HG03135 (cell line): ENCODE results near the gene ASXL2.
"Not testable (repeated sequence)": the region's sequence is repeated elsewhere in the genome, so short reads cannot be mapped to it uniquely, and the experiment has no call there.

ENCODE experiments used
- ATAC-seq: cut with Tn5 transposase; IDR thresholded peaks from one replicate; pipeline ENCODE4 v1.9.1; 2021; ENCODE audit warnings: mild to moderate bottlenecking, moderate library complexity; ENCODE audit not compliant: unreplicated experiment

Gene ASXL2

DNA sequence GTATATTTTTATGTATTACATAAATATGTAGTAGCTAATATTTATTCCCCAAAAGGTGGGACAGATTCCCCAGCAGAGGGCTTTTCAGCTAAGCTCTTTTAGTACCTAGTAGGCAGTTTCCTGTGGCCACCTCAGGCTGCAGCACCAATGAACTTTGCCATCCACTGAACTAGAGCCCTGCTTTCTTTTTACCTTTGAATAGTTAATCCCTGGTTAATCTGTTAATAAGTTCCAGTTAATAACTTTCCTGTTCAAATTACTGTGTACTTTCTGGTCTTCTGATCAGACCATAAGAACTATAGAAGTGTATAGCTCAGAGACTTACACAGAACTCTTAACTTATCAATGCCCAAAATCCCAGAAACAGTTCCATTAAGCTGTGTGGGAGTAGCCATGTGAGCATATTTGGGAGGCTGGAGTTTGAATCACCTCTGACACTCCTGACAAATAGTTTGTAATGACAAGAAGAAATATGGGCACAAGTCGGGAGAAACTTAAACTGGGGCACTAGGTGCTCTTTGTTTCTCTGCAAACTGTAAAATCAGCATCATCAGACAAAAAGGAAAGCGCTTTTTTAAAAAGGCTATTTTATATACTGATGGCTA, 40.0 kb downstream of the ASXL2 start:
- ATAC-seq, result no peak

GRCh38 chr2:25835906-25836305, 42.4 kb downstream of the ASXL2 start:
- ATAC-seq, result no peak

GRCh38 chr2:25833566-25833965, 44.7 kb downstream of the ASXL2 start:
- ATAC-seq, result no peak

DNA sequence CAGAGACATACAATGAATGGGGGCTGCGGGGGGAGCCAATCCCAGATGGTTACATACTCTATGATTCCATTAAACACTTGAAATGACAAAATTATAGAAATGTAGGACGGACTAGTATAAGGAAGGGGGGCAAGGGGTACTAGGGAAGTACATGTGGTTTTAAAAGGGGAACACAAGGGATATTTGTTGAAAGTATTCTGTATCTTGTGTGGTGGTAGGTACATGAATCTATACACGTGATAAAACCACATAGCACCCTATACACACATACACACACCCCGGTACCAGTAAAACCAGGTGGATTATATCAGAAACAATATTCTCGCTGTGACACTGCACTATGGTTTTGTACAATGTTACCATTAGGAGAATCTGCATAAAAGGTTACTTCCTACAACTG, 45.4 kb downstream of the ASXL2 start:
- ATAC-seq, result no peak

- ATAC-seq, result no peak
These were observed 46.4 kb downstream of the ASXL2 start for GRCh38 chr2:25831746-25832449.

DNA sequence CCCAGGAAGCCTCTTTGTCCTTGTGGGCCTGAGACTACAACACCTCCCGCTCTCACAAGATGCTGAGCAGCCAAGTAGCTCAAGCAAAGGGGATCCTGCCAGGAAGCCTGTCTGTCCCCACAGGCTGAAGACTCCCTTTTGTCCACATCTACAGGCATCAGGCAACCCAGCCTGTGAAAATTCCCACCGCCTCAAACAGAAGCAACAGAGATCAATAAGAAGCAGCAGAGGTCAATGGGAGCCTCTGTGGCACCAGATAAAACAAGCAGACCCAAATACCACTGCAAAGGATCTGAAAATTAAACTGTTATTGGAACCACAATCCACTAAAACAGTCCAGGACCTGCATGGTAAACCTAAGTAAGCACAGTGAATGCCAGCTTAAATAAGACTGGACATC, 48.5 kb downstream of the ASXL2 start:
- no peak for ATAC-seq

GRCh38 chr2:25829377-25829704, 48.9 kb downstream of the ASXL2 start:
- no peak for ATAC-seq

- not testable (repeated sequence) for ATAC-seq
These were observed 49.5 kb downstream of the ASXL2 start for GRCh38 chr2:25828532-25829376.

DNA sequence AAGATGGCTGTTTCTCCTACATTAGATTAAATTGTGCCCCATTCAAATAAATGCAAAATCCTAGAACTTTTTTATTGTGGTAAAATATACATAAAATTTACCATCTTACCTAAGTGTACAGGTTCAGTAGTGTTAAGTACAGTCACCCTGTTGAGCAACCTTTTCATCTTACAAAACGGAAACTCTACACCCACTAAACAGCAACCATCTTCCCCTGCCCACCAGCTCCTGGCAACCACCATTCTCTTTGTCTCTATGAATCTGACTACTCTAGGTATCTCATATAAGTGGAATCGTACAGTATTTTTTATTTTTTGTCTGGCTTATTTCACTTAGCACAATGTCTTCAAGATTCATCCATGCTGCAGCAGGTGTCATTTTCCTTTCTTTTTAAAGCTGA, 53.0 kb downstream of the ASXL2 start:
- no peak for ATAC-seq

- no peak for ATAC-seq
These were observed 53.6 kb downstream of the ASXL2 start for GRCh38 chr2:25824718-25825117.

- ATAC-seq, result no peak
These were observed 54.1 kb downstream of the ASXL2 start for GRCh38 chr2:25824216-25824615.

GRCh38 chr2:25822190-25823117, 55.8 kb downstream of the ASXL2 start:
- no peak for ATAC-seq

- no peak for ATAC-seq
These were observed 56.8 kb downstream of the ASXL2 start for GRCh38 chr2:25821225-25822056.

DNA sequence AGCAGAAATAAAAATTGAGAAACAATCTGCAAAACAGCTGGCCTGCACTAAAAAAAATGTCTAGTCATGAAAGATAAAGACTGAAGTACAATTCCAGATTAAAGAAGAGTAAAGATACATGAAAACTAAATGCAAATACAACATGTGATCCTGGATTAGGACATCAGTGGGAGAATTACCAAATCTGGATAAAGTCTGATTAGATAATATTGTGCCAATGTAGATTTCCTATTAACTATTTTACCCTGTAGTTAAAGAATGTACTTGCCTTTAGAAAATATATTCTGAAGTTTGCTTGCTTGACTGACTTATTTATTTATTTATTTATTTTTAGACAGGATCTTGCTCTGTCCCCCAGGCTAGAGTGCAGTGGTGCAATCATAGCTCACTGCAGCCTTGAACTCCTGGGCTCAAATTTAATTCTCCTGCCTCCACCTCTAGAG, 58.7 kb downstream of the ASXL2 start:
- ATAC-seq, result no peak

DNA sequence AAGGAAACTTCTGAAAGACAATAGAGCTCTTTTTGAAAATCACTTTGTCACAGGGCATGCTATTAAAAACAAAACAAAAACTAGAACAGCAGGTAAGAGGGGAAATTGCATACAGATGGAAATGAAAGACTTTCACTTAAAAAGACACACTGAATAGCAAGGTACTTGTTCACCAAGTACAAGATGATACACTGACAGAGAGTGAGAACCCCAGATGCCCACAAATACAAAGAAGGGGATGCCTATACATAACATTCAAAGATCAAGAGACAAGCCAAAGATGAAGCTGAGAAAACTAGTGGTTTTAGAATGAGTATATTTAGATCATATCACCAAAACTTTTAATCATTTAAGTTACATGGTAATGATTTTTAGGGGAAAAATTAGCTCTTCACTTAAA, 60.7 kb downstream of the ASXL2 start:
- ATAC-seq, result no peak

DNA sequence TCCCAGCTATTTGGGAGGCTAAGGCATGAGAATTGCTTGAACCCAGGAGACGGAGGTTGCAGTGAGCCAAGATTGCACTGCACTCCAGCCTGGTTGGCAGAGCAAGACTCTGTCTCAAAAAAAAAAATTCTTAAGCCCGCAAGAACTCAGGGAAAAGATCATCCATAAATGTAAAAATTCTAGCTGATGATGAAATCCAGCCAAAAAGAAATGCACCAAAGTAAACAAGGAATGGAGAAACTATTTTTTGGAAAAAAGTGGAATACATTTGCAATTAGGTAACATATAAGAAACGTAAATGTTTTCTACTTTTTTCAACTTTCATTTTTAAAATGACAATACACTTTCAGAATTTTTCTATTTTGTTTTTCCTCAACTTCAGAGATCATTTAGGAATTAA, 61.3 kb downstream of the ASXL2 start:
- ATAC-seq, result no peak

GRCh38 chr2:25816249-25816648, 62.0 kb downstream of the ASXL2 start:
- no peak for ATAC-seq

DNA sequence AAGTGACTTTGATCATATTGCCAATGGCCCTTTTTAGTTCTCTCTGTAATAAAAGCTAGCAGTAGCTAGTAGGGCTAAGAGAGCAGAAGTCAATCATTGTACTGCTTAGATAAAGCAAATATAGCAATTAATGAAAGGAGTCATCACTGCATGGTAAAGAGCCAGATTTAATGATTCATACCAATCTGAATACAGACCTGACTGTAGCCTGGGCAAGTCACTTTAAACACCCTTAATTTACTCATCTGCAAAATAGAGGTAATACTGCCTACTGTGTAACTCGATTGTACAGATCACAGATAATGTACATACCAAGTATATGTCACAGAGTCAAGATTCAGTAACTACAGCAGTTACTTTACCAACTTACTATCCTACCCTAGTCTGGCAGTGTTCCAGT, 63.6 kb downstream of the ASXL2 start:
- ATAC-seq, result no peak

- ATAC-seq, result no peak
These were observed 67.9 kb downstream of the ASXL2 start for GRCh38 chr2:25810428-25810827.

DNA sequence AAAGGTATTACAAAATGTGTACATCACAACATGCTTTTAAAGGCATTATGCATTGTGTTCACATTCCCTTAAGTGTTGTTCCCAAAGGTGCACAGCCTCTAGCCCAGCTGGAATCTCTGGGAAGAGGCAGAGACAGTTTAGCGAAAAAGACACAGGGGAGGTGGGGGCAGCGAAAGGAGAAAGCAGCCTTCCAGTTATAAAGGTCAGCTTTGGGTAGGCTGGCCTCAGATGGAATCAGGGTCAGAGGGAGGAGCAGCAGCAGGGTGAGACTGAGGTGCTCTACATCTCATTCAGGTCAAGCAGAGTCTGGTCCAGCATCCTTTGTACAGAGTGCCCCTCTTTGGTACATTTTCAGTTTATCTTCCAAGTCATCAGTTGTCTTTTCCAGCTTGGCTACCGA, 68.6 kb downstream of the ASXL2 start:
- no peak for ATAC-seq
